ENCODE results near the gene SELENBP1.
"Not testable (repeated sequence)": the region's sequence is repeated elsewhere in the genome, so short reads cannot be mapped to it uniquely, and the experiment has no call there.

SELENBP1 gene

GRCh38 chr1:151384584-151384983 lies 12.1 kb upstream of the SELENBP1 start:
- in situ Hi-C loops (cut with MboI; ENCODE audit: low sequenced_read_pairs), result no loop called here

GRCh38 chr1:151377150-151377884 lies 4.8 kb upstream of the SELENBP1 start:
- in situ Hi-C loops (cut with MboI; ENCODE audit: low sequenced_read_pairs), result no loop called here

- in situ Hi-C loops (cut with MboI; ENCODE audit: low sequenced_read_pairs), result no loop called here
Observed at GRCh38 chr1:151373196-151373595, 691 bp upstream of the SELENBP1 start.

- in situ Hi-C loops (cut with MboI; ENCODE audit: low sequenced_read_pairs), result no loop called here
Observed at GRCh38 chr1:151371370-151372057, 991 bp downstream of the SELENBP1 start.

- in situ Hi-C loops (cut with MboI; ENCODE audit: low sequenced_read_pairs), result no loop called here
Observed at GRCh38 chr1:151370211-151370911, 2.1 kb downstream of the SELENBP1 start.

- in situ Hi-C loops (cut with MboI; ENCODE audit: low sequenced_read_pairs), result no loop called here
Observed at GRCh38 chr1:151369621-151370048, 2.9 kb downstream of the SELENBP1 start.

- in situ Hi-C loops (cut with MboI; ENCODE audit: low sequenced_read_pairs), result no loop called here
Observed at GRCh38 chr1:151369302-151369610, 3.2 kb downstream of the SELENBP1 start.

- in situ Hi-C loops (cut with MboI; ENCODE audit: low sequenced_read_pairs), result no loop called here
Observed at GRCh38 chr1:151368393-151369301, 3.9 kb downstream of the SELENBP1 start.

- in situ Hi-C loops (cut with MboI; ENCODE audit: low sequenced_read_pairs), result no loop called here
Observed at GRCh38 chr1:151367658-151368392, 4.7 kb downstream of the SELENBP1 start.

- in situ Hi-C loops (cut with MboI; ENCODE audit: low sequenced_read_pairs), result no loop called here
Observed at GRCh38 chr1:151364996-151365395, 7.5 kb downstream of the SELENBP1 start.

- in situ Hi-C loops (cut with MboI; ENCODE audit: low sequenced_read_pairs), result no loop called here
Observed at GRCh38 chr1:151362308-151363155, 10.0 kb downstream of the SELENBP1 start.

- in situ Hi-C loops (cut with MboI; ENCODE audit: low sequenced_read_pairs), result no loop called here
Observed at GRCh38 chr1:151361883-151362282, 10.6 kb downstream of the SELENBP1 start.

GRCh38 chr1:151356696-151357095 lies 15.8 kb downstream of the SELENBP1 start:
- in situ Hi-C loops (cut with MboI; ENCODE audit: low sequenced_read_pairs), result no loop called here

GRCh38 chr1:151352021-151352718 lies 20.3 kb downstream of the SELENBP1 start:
- in situ Hi-C loops (cut with MboI; ENCODE audit: low sequenced_read_pairs), result no loop called here

- in situ Hi-C loops (cut with MboI; ENCODE audit: low sequenced_read_pairs), result not testable (repeated sequence)
Observed at GRCh38 chr1:151350323-151350722, 22.2 kb downstream of the SELENBP1 start.

- in situ Hi-C loops (cut with MboI; ENCODE audit: low sequenced_read_pairs), result no loop called here
Observed at GRCh38 chr1:151347523-151348246, 24.8 kb downstream of the SELENBP1 start.

GRCh38 chr1:151346769-151347522 lies 25.6 kb downstream of the SELENBP1 start, which contains the start of gene RFX5:
TSS of gene RFX5 (minus strand) at chr1:151347252. CDS start at chr1:151346320, 932 bp downstream.
- in situ Hi-C loops (cut with MboI; ENCODE audit: low sequenced_read_pairs), result no loop called here

Measured in HL-60/S4 (cell line).